HepG2 (cell line): ENCODE data around the gene ADAR. TPM values are rescaled to one million over a fixed set of nuclear protein-coding genes. Genes with fewer than 3 reads are reported as not detected.

Experiments used
- ATAC-seq: fragments of 200-7000 bp; cut with Tn5 transposase; 3 replicates; pipeline ENCODE4 v1.9.1; 2020; ENCODE audit warnings: mild to moderate bottlenecking, moderate library complexity
- BruUV-seq: library from RNA; stranded (reverse); fragments of 400-500 nt; replicated peaks from 2 replicates; lab custom pipeline; 2021; lab: Mats Ljungman, UMichigan
- CTCF ChIA-PET: fragments of 300-600 bp; formaldehyde crosslinking; extraction: SDS; loops from one replicate; lab custom pipeline; 2021; ENCODE audit warnings: low total read pairs, inconsistent platforms, low intra/inter-chr PET ratio; lab: Yijun Ruan, JAX
- POLR2A ChIA-PET: fragments of 350-600 bp; sonication (Branson Sonifier 250); formaldehyde crosslinking; loops from one replicate; lab custom pipeline; 2020; ENCODE audit warnings: antibody characterized with exemption, inconsistent platforms; lab: Yijun Ruan, JAX
- DNase-seq: peaks from one replicate; pipeline ENCODE4 v3.0.0-alpha.2; 2015; ENCODE audit warnings: low spot score
- FAIRE-seq: peaks from 3 replicates; lab custom pipeline; 2011; peaks lifted over from hg19 to GRCh38; lab: Jason Lieb, UNC
- H2AFZ ChIP-seq: one replicate; pipeline ENCODE4 v1.6.1; 2011; ENCODE audit warnings: low read length, inconsistent platforms
- H3K27ac ChIP-seq: fragments of 300-600 bp; 3 replicates; pipeline ENCODE4 v1.8.0; 2011; ENCODE audit warnings: mixed run types, mild to moderate bottlenecking, mixed read lengths, low read length, inconsistent platforms; ENCODE audit not compliant: insufficient read depth; ENCODE audit errors: extremely low read length
- H3K27me3 ChIP-seq, 2 experiments: fragments of 200-600 bp in 1 of 2; 2 replicates in 1 of 2; 3 replicates in 1 of 2; pipeline versions ENCODE4 v1.6.0 to v1.8.0; 2011; ENCODE audit warnings: low read length in 2 of 2, mild to moderate bottlenecking in 2 of 2, moderate library complexity in 2 of 2, inconsistent platforms in 1 of 2; ENCODE audit not compliant: insufficient read depth in 2 of 2, control insufficient read depth in 1 of 2
- H3K36me3 ChIP-seq, 2 experiments: fragments of 200-600 bp in 1 of 2; replicated peaks in 1 of 2; 2 replicates in 1 of 2; 3 replicates in 1 of 2; pipeline versions ENCODE4 v1.5.1 to v1.8.0; 2011; ENCODE audit warnings: low read length in 2 of 2, inconsistent platforms in 1 of 2; ENCODE audit not compliant: insufficient read depth in 2 of 2, control insufficient read depth in 1 of 2
- H3K4me1 ChIP-seq: 2 replicates; pipeline ENCODE4 v1.5.1; 2012; ENCODE audit warnings: low read length, inconsistent platforms; ENCODE audit not compliant: insufficient read depth
- H3K4me2 ChIP-seq: 2 replicates; pipeline ENCODE4 v1.6.0; 2011; ENCODE audit warnings: low read depth, low read length, inconsistent platforms
- H3K4me3 ChIP-seq, 3 experiments: fragments of 200-600 bp in 1 of 3; sonication (generic), shearing (Covaris generic) in 1 of 3; replicated peaks in 1 of 3; 2 replicates each; pipeline ENCODE4 v1.5.1; 2011 to 2016; ENCODE audit warnings: low read length in 3 of 3, inconsistent platforms in 2 of 3, low read depth in 2 of 3, mild to moderate bottlenecking in 2 of 3, control low read depth in 1 of 3, mixed read lengths in 1 of 3; ENCODE audit not compliant: insufficient read depth in 1 of 3
- H3K79me2 ChIP-seq: one replicate; pipeline ENCODE4 v1.6.1; 2011; ENCODE audit warnings: low read length, inconsistent platforms; ENCODE audit not compliant: insufficient read depth
- H3K9ac ChIP-seq: 2 replicates; pipeline ENCODE4 v1.6.0; 2011; ENCODE audit warnings: mild to moderate bottlenecking, low read depth, low read length, inconsistent platforms; ENCODE audit not compliant: insufficient read depth
- H3K9me3 ChIP-seq: 2 replicates; pipeline ENCODE4 v1.5.1; 2012; ENCODE audit warnings: mild to moderate bottlenecking, low read length
- H4K20me1 ChIP-seq: 2 replicates; pipeline ENCODE4 v1.6.0; 2011; ENCODE audit warnings: inconsistent platforms, mild to moderate bottlenecking, low read length, moderate library complexity; ENCODE audit not compliant: insufficient read depth
- E2F1 ChIP-seq: sonication (generic); formaldehyde crosslinking; IDR thresholded peaks from 2 replicates; pipeline ENCODE4 v1.5.0; 2020; ENCODE audit warnings: missing genetic modification reagents
- ETS1 ChIP-seq: sonication (generic); formaldehyde crosslinking; IDR thresholded peaks from 2 replicates; pipeline ENCODE4 v1.4.0; 2020; ENCODE audit warnings: missing genetic modification reagents
- FOXK2 ChIP-seq: fragments of 450-650 bp; IDR thresholded peaks from 2 replicates; pipeline ENCODE4 v1.6.1; 2016
- FOXO1 ChIP-seq: sonication (generic); formaldehyde crosslinking; IDR thresholded peaks from 2 replicates; pipeline ENCODE4 v1.4.0; 2020; ENCODE audit warnings: missing genetic modification reagents
- HDAC2 ChIP-seq: sonication (generic); formaldehyde crosslinking; IDR thresholded peaks from 2 replicates; pipeline ENCODE4 v1.4.0; 2020; ENCODE audit warnings: missing genetic modification reagents
- IKZF4 ChIP-seq: sonication (generic); formaldehyde crosslinking; IDR thresholded peaks from 2 replicates; pipeline ENCODE4 v1.5.1; 2020; ENCODE audit warnings: borderline replicate concordance, mild to moderate bottlenecking, low read depth, missing genetic modification reagents; ENCODE audit errors: not compliant biosample characterization
- MAFG ChIP-seq: sonication (generic); formaldehyde crosslinking; IDR thresholded peaks from 2 replicates; pipeline ENCODE4 v1.5.1; 2020; ENCODE audit warnings: mild to moderate bottlenecking, missing genetic modification reagents
- MTA3 ChIP-seq: sonication (generic); formaldehyde crosslinking; IDR thresholded peaks from 2 replicates; pipeline ENCODE4 v1.4.0; 2020; ENCODE audit warnings: missing genetic modification reagents
- PRDM10 ChIP-seq: sonication (generic); formaldehyde crosslinking; IDR thresholded peaks from 2 replicates; pipeline ENCODE4 v1.4.0; 2020; ENCODE audit warnings: low read depth, missing genetic modification reagents
- TEAD3 ChIP-seq: optimal IDR thresholded peaks from 2 replicates; pipeline ENCODE3; 2016; ENCODE audit warnings: borderline replicate concordance
- ZFP36L2 ChIP-seq: sonication (generic); formaldehyde crosslinking; IDR thresholded peaks from 2 replicates; pipeline ENCODE4 v1.4.0; 2020; ENCODE audit warnings: missing genetic modification reagents
- ZNF33B ChIP-seq: sonication (generic); formaldehyde crosslinking; IDR thresholded peaks from 2 replicates; pipeline ENCODE4 v1.5.1; 2020; ENCODE audit warnings: mild to moderate bottlenecking, missing genetic modification reagents
- ZNF615 ChIP-seq: sonication (generic); formaldehyde crosslinking; IDR thresholded peaks from 2 replicates; pipeline ENCODE4 v1.5.0; 2020; ENCODE audit warnings: mild to moderate bottlenecking, missing genetic modification reagents, borderline replicate concordance
- ZNF704 ChIP-seq: sonication (generic); formaldehyde crosslinking; IDR thresholded peaks from 2 replicates; pipeline ENCODE4 v1.8.1; 2023; ENCODE audit warnings: mild to moderate bottlenecking, inconsistent platforms, moderate library complexity, missing genetic modification reagents, borderline replicate concordance
- ZNF747 ChIP-seq: sonication (generic); formaldehyde crosslinking; IDR thresholded peaks from 2 replicates; pipeline ENCODE4 v1.8.1; 2023; ENCODE audit warnings: missing genetic modification reagents, mild to moderate bottlenecking, borderline replicate concordance
- ZNF75D ChIP-seq: sonication (generic); formaldehyde crosslinking; IDR thresholded peaks from 2 replicates; pipeline ENCODE4 v1.8.1; 2023; ENCODE audit warnings: missing genetic modification reagents, mild to moderate bottlenecking, borderline replicate concordance
- ZNF891 ChIP-seq: sonication (generic); formaldehyde crosslinking; IDR thresholded peaks from 2 replicates; pipeline ENCODE4 v1.5.0; 2020; ENCODE audit warnings: mild to moderate bottlenecking, missing genetic modification reagents
- WGBS: methylation state at CpG from one replicate; pipeline ENCODE4 v1.1.6; 2017; ENCODE audit warnings: low lambda C conversion rate; 5-methylcytosine and 5-hydroxymethylcytosine counted together
- in situ Hi-C: cut with HindIII; loops from 2 replicates; pipeline ENCODE4 v1.10.0; 2017; ENCODE audit warnings: low pct_unique_long_range_greater_than_20kb; ENCODE audit not compliant: extremely low pct_ligation_motif_present
- intact Hi-C: fragments of 100-400 bp; cut with micrococcal nuclease; formaldehyde crosslinking; loops from one replicate; pipeline ENCODE4 v1.10.0; 2022; ENCODE audit not compliant: unreplicated experiment
- polyA plus RNA-seq, 8 experiments: library from polyadenylated mRNA; depleted of rRNA in 3 of 8; stranded (reverse) in 7 of 8; unstranded in 1 of 8; fragments of >200 nt; fragmentation: Illumina TruSeq in 4 of 8; extraction: Trizol in 4 of 8; gene quantifications; 2 replicates each; pipeline versions ENCODE4 v1.2.1 to v1.2.3, GENCODE V29; 2011 to 2016; ENCODE audit warnings: low read depth in 4 of 8, missing spikeins in 1 of 8, mixed read lengths in 1 of 8; ENCODE audit not compliant: insufficient read depth in 1 of 8
- total RNA-seq, 5 experiments: library from RNA; depleted of rRNA; stranded (reverse); fragments of >200 nt; fragmentation: Illumina TruSeq; extraction: Trizol; gene quantifications; 2 replicates each; pipeline ENCODE4 v1.2.3, GENCODE V29; 2016; ENCODE audit warnings: low read depth in 1 of 5

Gene ADAR
- total and polyA plus RNA-seq, 2 of the 13 experiments (the other 11 are each of a cell fraction or from before 2014, with no cell fraction given) = 70.8 to 86.2 TPM

- Histone ChIP-seq H3K27ac (no peak overlapping the region), H3K36me3 (no peaks in the 10 kb centered on the region), H3K9me3 (no peaks in the 10 kb centered on the region), H3K4me3 (peak overlapping the region in 1 of 3 experiments; percentile 47; a peak in 2 of 6 replicates), H3K27me3 (peaks cover 3 to 22% of the 10 kb centered on the region in 2 experiments; a peak in 3 of 5 replicates), H3K4me2 (peak overlapping the region; percentile 49), H3K79me2 (no peaks in the 10 kb centered on the region), H3K9ac (no peak overlapping the region), H4K20me1 (peaks cover 5% of the 10 kb centered on the region; the same call in 1 of the 2 replicates), H3K4me1 (no peaks in the 10 kb centered on the region), H2AFZ (no peak overlapping the region)
- FAIRE-seq (no peak), DNase-seq (no peak), ATAC-seq (no peak)
- in situ Hi-C loops = loop anchor here (10.0 kb wide), 2 partner anchors 197 to 307 kb away; partner anchors contain the start of gene KCNN3
- CTCF ChIA-PET = no interaction called here
- intact Hi-C loops = no loop called here
- WGBS = 32% methylated on average over 16 of the region's 17 CpGs
- POLR2A ChIA-PET = interaction anchor here (0.7 to 1.5 kb wide), 4 partner anchors 9 to 23 kb away, joined by 3 to 6 read pairs (median 3); no protein-coding TSS in a partner anchor
- no TSS peak for BruUV-seq
- no peak for TF ChIP-seq TEAD3 (CRISPR knock-in tag)
- peak; percentile 68; the same call in 1 of the 2 replicates for TF ChIP-seq ZNF75D (CRISPR knock-in tag)
- 0 out of 2 replicates have a peak, but pooled peaks have one; percentile 50 for TF ChIP-seq ZNF615 (CRISPR knock-in tag)
- 0 out of 2 replicates have a peak, but pooled peaks have one; percentile 9 for TF ChIP-seq ZNF704 (CRISPR knock-in tag)
- TF ChIP-seq IKZF4 (CRISPR knock-in tag) = no peak
- TF ChIP-seq HDAC2 (CRISPR knock-in tag) = no peak
- TF ChIP-seq ETS1 (CRISPR knock-in tag) = no peak
- TF ChIP-seq ZNF747 = 0 out of 2 replicates have a peak, but pooled peaks have one; percentile 5
- TF ChIP-seq PRDM10 (CRISPR knock-in tag) = no peak
- TF ChIP-seq MTA3 (CRISPR knock-in tag) = no peak
- no peak for TF ChIP-seq MAFG (CRISPR knock-in tag)
- no peak for TF ChIP-seq FOXK2
- 0 out of 2 replicates have a peak, but pooled peaks have one; percentile 0 for TF ChIP-seq E2F1
- TF ChIP-seq ZNF891 (CRISPR knock-in tag) = 0 out of 2 replicates have a peak, but pooled peaks have one; percentile 9
- no peak for TF ChIP-seq ZNF33B (CRISPR knock-in tag)
- TF ChIP-seq ZFP36L2 (CRISPR knock-in tag) = no peak
- 0 out of 2 replicates have a peak, but pooled peaks have one; percentile 1 for TF ChIP-seq FOXO1 (CRISPR knock-in tag)
Observed at GRCh38 chr1:154568157-154568815, 39.7 kb downstream of the ADAR start.
